SK-N-DZ (cell line): ENCODE results near the gene SCCPDH.
"Not testable (repeated sequence)": the region's sequence is repeated elsewhere in the genome, so short reads cannot be mapped to it uniquely, and the experiment has no call there.

Experiments used
- DNase-seq: peaks from one replicate; pipeline ENCODE4 v3.0.0-alpha.2; 2015; ENCODE audit warnings: low spot score
- small RNA-seq, 2 experiments: library from RNA; depleted of rRNA; stranded (forward); fragments of <200 nt; gene quantifications; one replicate each; pipeline ENCODE3, GENCODE V24; 2014

The SCCPDH gene

GRCh38 chr1:246800356-246800755 lies 76.1 kb downstream of the SCCPDH start:
- no peak for DNase-seq

DNA sequence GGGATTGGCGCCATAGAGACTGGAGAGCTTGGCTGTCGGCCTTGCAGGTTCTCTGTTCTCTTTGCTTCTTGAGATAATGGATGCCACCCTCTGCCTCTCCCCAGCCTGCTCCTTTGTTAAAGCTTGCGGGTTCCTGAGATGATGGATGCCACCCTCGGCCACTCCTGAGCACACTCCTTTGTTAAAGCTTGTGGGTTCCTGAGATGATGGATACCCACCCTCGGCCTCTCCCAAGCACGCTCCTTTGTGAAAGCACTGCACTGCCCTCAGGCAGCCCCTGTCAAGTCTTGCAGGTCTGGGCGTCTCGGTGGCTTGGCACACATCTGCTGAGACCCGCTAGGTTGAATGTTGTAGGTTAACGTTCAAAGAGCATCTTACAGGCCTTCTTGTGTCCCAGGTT lies 76.5 kb downstream of the SCCPDH start:
- DNase-seq = no peak

- no peak for DNase-seq
Observed at GRCh38 chr1:246801241-246802020, 77.2 kb downstream of the SCCPDH start.

DNA sequence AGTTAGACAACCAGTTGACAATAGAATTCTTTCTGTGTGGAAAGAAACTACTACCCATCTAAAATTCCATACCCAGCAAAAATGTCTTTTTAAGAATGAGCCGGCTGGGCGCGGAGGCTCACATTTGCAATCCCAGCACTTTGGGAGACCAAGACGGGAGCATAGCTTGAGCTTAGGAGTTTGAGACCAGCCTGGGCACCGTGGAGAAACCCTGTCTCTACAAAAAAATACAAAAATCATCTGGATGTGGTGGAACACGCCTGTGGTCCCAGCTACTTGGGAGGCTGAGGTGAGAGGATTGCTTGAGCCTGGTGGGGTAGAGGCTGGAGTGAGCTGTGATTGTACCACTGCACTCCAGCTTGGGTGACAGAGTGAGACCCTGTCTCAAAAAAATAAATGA lies 79.2 kb downstream of the SCCPDH start:
- DNase-seq = no peak

DNA sequence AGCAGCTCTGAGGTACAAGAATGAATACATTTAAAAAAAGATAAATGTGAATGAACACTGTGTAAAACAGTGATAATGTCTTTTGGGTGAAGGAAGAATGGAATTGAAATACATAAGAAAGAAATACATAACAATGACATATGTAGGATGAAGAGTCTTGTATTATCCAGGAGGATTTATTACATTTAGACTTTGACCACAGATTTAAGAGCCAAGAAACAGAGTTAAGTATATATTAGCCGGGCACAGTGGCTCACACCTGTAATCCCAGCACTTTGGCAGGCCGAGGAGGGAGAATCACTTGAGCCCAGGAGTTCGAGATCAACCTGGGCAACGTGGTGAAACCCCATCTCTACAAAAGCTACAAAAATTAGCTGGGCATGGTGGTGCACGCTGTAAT lies 79.7 kb downstream of the SCCPDH start:
- no peak for DNase-seq

GRCh38 chr1:246805135-246805716 lies 81.0 kb downstream of the SCCPDH start:
- DNase-seq = no peak

GRCh38 chr1:246809473-246809872 lies 85.3 kb downstream of the SCCPDH start:
- DNase-seq = no peak

DNA sequence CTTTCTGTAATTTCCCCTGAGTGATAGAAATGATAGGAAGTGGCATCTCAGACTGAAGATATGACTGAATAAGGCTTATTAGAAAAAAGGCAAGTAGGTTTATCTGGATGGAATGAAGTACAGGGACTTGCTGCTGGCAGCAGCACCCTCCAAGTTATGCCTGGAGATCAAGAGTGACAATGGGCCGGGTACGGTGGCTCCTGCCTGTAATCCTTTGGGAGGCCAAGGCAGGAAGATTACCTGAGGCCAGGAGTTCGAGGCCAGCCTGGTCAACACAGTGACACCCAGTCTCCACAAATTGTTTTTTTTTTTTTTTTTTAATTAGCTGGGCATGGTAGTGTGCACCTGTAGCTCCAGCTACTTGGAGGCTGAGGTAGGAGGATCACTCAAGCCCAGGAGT lies 87.8 kb downstream of the SCCPDH start:
- DNase-seq = no peak

DNA sequence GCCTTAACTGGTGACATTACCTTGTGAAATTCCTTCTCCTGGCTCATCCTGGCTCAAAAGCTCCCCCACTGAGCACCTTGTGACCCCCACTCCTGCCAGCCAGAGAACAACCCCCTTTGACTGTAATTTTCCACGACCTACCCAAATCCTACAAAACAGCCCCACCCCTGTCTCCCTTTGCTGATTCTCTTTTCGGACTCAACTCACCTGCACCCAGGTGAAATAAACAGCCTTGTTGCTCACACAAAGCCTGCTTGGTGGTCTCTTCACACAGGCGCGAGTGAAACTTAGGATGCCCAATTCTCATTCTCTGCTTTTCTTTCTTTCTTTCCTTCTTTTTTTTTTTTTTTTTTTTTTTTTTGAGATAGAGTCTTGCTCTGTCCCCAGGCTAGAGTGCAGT lies 89.1 kb downstream of the SCCPDH start:
- DNase-seq = not testable (repeated sequence)

GRCh38 chr1:246814890-246815289 lies 90.7 kb downstream of the SCCPDH start:
- DNase-seq = no peak

- no peak for DNase-seq
Observed at GRCh38 chr1:246815693-246816270, 91.6 kb downstream of the SCCPDH start.

Small RNAs within 50 kb of the gene (small RNA-seq; reads per million reads assigned to genes)
- 0 reads per million in 2 experiments for gene AC113174.1
